RWPE2 (cell line): ENCODE data around the gene AGXT2.

Source experiments
- ATAC-seq: fragments of 200-7000 bp; cut with Tn5 transposase; 3 replicates; pipeline ENCODE4 v1.9.1; 2021; ENCODE audit warnings: low read depth
- DNase-seq: peaks from one replicate; pipeline ENCODE4 v3.0.0-alpha.2; 2020; ENCODE audit warnings: low spot score
- H3K27ac ChIP-seq: fragments of 450-650 bp; 2 replicates; pipeline ENCODE4 v1.5.1; 2017; ENCODE audit warnings: mild to moderate bottlenecking; ENCODE audit not compliant: poor library complexity, severe bottlenecking
- H3K27me3 ChIP-seq: fragments of 250-450 bp; sonication (Bioruptor Pico); 2 replicates; pipeline ENCODE4 v1.5.1; 2021; ENCODE audit warnings: mild to moderate bottlenecking, moderate library complexity; ENCODE audit not compliant: insufficient read depth, poor library complexity, severe bottlenecking
- H3K36me3 ChIP-seq: fragments of 250-450 bp; sonication (Bioruptor Pico); 2 replicates; pipeline ENCODE4 v1.5.1; 2020; ENCODE audit warnings: low read depth, mild to moderate bottlenecking, moderate library complexity
- H3K4me1 ChIP-seq: fragments of 250-450 bp; sonication (Bioruptor Pico); 2 replicates; pipeline ENCODE4 v1.5.1; 2021; ENCODE audit warnings: mild to moderate bottlenecking, moderate library complexity; ENCODE audit not compliant: insufficient read depth, poor library complexity, severe bottlenecking
- H3K4me3 ChIP-seq: fragments of 250-450 bp; sonication (Bioruptor Pico); 2 replicates; pipeline ENCODE4 v1.5.1; 2021; ENCODE audit warnings: mild to moderate bottlenecking, moderate library complexity; ENCODE audit not compliant: severe bottlenecking
- H3K9me3 ChIP-seq: fragments of 250-450 bp; sonication (Bioruptor Pico); 2 replicates; pipeline ENCODE4 v1.5.1; 2021; ENCODE audit warnings: mild to moderate bottlenecking, moderate library complexity; ENCODE audit not compliant: severe bottlenecking
- TF ChIP-seq, protein P1 (sequence below): fragments of 450-650 bp; IDR thresholded peaks from one replicate; pipeline ENCODE4 v1.5.1; 2017; ENCODE audit warnings: mild to moderate bottlenecking, moderate library complexity; ENCODE audit not compliant: poor library complexity, severe bottlenecking

AGXT2 gene

GRCh38 chr5:35015063-35015462 is 32.7 kb downstream of the AGXT2 start:
- TF ChIP-seq, protein P1, sequence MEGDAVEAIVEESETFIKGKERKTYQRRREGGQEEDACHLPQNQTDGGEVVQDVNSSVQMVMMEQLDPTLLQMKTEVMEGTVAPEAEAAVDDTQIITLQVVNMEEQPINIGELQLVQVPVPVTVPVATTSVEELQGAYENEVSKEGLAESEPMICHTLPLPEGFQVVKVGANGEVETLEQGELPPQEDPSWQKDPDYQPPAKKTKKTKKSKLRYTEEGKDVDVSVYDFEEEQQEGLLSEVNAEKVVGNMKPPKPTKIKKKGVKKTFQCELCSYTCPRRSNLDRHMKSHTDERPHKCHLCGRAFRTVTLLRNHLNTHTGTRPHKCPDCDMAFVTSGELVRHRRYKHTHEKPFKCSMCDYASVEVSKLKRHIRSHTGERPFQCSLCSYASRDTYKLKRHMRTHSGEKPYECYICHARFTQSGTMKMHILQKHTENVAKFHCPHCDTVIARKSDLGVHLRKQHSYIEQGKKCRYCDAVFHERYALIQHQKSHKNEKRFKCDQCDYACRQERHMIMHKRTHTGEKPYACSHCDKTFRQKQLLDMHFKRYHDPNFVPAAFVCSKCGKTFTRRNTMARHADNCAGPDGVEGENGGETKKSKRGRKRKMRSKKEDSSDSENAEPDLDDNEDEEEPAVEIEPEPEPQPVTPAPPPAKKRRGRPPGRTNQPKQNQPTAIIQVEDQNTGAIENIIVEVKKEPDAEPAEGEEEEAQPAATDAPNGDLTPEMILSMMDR = no peak
- ATAC-seq (no peak), DNase-seq (no peak)
- Histone ChIP-seq H3K27me3 (no peaks in the 10 kb centered on the region), H3K36me3 (no peaks in the 10 kb centered on the region), H3K4me1 (no peaks in the 10 kb centered on the region), H3K4me3 (no peak overlapping the region), H3K27ac (no peak overlapping the region), H3K9me3 (no peaks in the 10 kb centered on the region)

DNA sequence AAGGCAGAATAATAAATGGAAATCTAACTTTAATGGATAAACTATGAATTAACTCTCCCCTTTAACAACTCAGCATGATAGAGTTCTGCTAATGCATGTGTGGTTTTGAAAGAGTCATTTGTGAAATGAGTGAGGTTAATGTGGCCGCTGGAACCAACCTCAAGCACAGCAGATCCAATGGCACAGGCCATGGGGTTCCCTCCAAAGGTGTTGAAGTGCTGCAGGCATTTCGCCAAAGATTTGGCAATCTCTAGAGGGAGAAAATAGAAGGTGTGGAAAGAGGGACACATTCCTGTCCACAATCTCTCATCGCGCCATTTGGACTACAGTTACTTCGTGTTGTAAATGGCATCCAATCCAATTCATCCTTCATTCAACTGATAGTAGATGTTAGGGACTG is 35.0 kb downstream of the AGXT2 start:
- no peaks in the 10 kb centered on the region for H3K36me3 ChIP-seq
- no peaks in the 10 kb centered on the region for H3K9me3 ChIP-seq
- DNase-seq = no peak
- H3K27me3 ChIP-seq = no peaks in the 10 kb centered on the region
- no peaks in the 10 kb centered on the region for H3K4me1 ChIP-seq
- H3K4me3 ChIP-seq = no peak overlapping the region
- no peak overlapping the region for H3K27ac ChIP-seq
- TF ChIP-seq, protein P1 = no peak
- no peak for ATAC-seq

GRCh38 chr5:35012365-35012764 is 35.4 kb downstream of the AGXT2 start:
- DNase-seq (no peak), ATAC-seq (no peak)
- Histone ChIP-seq H3K36me3 (no peaks in the 10 kb centered on the region), H3K4me1 (no peaks in the 10 kb centered on the region), H3K4me3 (no peak overlapping the region), H3K27ac (no peak overlapping the region), H3K27me3 (no peaks in the 10 kb centered on the region), H3K9me3 (no peaks in the 10 kb centered on the region)
- TF ChIP-seq, protein P1 = no peak

- Histone ChIP-seq H3K4me1 (no peaks in the 10 kb centered on the region), H3K27me3 (no peaks in the 10 kb centered on the region), H3K27ac (no peak overlapping the region), H3K4me3 (no peak overlapping the region), H3K36me3 (no peaks in the 10 kb centered on the region), H3K9me3 (no peaks in the 10 kb centered on the region)
- ATAC-seq = no peak
- TF ChIP-seq, protein P1 = no peak
- DNase-seq = no peak
These were observed 37.1 kb downstream of the AGXT2 start for GRCh38 chr5:35010676-35011075.

DNA sequence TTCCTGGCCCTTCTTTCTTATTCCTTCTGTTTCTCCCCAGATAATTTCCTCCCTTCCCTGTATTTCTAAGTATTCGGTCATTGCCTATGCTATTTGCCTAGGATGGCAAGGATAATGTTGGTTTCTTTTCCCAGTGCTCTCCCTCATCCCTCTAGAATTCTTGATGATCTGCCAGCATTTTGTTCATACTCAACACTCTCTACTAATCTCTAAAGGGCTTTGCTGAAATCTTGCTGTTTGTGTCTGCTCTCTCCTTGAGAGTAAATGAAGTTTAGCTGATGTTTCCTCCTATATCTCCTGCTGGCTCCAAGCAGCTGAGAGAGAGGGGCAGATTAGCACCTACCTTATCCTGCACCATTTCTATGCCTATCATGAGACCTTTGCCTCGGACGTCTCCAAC is 38.1 kb downstream of the AGXT2 start:
- H3K27ac ChIP-seq = no peak overlapping the region
- no peaks in the 10 kb centered on the region for H3K27me3 ChIP-seq
- TF ChIP-seq, protein P1 = no peak
- no peak for DNase-seq
- H3K36me3 ChIP-seq = no peaks in the 10 kb centered on the region
- no peak overlapping the region for H3K4me3 ChIP-seq
- H3K4me1 ChIP-seq = no peaks in the 10 kb centered on the region
- H3K9me3 ChIP-seq = no peaks in the 10 kb centered on the region
- ATAC-seq = no peak
